Measurements from ENCODE around the gene PAQR7. TPM values are rescaled to one million over a fixed set of nuclear protein-coding genes. Genes with fewer than 3 reads are reported as not detected.
A peak's percentile ranks its signal among the peaks of the same experiment; 100 is the strongest.
"Not testable (repeated sequence)": the region's sequence is repeated elsewhere in the genome, so short reads cannot be mapped to it uniquely, and the experiment has no call there.

PAQR7 gene
- total RNA-seq, 1 donor from 2014 or later, result 18.7 TPM

DNA sequence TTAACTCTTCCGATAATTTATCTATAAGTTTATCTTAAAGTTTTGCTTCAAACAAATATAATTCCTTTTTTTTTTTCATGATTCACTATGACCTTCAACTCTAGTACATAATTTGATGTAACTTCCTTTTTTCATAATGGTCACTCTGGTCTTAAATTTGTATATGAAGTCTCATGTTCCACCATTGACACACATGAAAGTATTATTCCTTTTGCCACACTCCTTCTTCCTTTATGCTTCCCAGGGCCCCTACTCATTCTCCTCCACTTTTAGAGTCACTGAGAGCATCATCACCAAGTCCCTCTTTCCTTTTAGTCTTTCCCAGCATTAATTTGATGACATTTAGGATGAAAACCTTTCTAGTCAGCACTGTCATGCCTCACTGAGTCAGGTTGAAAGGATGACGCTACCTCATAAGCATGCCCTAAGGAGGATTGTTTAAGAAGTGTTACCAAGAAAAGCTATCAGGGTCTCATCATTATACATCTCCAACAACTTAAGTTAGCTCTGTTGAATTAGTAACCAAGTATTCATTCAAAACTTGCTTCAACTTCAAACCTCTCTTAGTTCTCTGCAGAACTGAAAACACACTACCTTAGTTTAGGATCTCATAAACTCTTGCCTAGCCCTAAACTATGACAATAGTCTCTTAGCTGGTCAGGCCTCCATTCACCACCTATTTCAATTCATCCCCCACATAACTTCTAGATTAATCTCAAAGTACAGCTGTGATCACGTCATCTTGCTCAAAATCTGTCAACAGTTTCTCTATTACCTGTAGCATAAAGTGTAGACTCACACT, 30.8 kb downstream of the PAQR7 start:
- H3K4me3 Mint-ChIP-seq (ENCODE audit: unreplicated experiment), result no peak overlapping the region
- H3K9me3 Mint-ChIP-seq (ENCODE audit: unreplicated experiment), result no peaks in the 10 kb centered on the region
- DNase-seq (ENCODE audit: low spot score), result no peak
- no peaks in the 10 kb centered on the region for H3K27me3 Mint-ChIP-seq (ENCODE audit: unreplicated experiment)
- H3K36me3 Mint-ChIP-seq (ENCODE audit: low read depth, unreplicated experiment), result no peaks in the 10 kb centered on the region
- H3K27ac Mint-ChIP-seq (ENCODE audit: unreplicated experiment), result no peak overlapping the region
- TF ChIP-seq, protein P1, sequence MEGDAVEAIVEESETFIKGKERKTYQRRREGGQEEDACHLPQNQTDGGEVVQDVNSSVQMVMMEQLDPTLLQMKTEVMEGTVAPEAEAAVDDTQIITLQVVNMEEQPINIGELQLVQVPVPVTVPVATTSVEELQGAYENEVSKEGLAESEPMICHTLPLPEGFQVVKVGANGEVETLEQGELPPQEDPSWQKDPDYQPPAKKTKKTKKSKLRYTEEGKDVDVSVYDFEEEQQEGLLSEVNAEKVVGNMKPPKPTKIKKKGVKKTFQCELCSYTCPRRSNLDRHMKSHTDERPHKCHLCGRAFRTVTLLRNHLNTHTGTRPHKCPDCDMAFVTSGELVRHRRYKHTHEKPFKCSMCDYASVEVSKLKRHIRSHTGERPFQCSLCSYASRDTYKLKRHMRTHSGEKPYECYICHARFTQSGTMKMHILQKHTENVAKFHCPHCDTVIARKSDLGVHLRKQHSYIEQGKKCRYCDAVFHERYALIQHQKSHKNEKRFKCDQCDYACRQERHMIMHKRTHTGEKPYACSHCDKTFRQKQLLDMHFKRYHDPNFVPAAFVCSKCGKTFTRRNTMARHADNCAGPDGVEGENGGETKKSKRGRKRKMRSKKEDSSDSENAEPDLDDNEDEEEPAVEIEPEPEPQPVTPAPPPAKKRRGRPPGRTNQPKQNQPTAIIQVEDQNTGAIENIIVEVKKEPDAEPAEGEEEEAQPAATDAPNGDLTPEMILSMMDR (IDR thresholded peaks at IDR 0.05; ENCODE audit: unreplicated experiment), result no peak
- H3K4me1 Mint-ChIP-seq (ENCODE audit: unreplicated experiment), result no peaks in the 10 kb centered on the region

DNA sequence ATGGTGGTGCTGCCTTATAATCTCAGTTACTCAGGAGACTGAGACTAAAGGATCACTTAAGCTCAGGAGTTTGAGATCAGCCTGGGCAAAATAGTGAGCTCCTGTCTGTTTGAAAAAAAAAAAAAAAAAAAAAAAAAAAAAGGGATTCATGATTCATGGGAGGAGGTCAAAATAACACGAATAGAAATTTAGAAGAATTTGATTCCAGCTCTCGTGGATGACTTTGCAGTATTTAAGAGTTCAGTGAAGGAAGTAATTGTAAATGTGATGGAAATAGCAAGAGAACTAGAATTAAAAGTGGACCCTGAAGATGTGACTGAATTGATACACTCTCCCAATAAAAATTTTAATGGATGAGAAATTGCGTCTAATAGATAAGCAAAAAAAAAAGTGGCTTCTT, 32.0 kb downstream of the PAQR7 start:
- Mint-ChIP-seq H3K4me1 (ENCODE audit: unreplicated experiment) (no peaks in the 10 kb centered on the region), H3K27ac (ENCODE audit: unreplicated experiment) (no peak overlapping the region), H3K9me3 (ENCODE audit: unreplicated experiment) (no peaks in the 10 kb centered on the region), H3K4me3 (ENCODE audit: unreplicated experiment) (no peak overlapping the region), H3K27me3 (ENCODE audit: unreplicated experiment) (no peaks in the 10 kb centered on the region), H3K36me3 (ENCODE audit: low read depth, unreplicated experiment) (no peaks in the 10 kb centered on the region)
- no peak for DNase-seq (ENCODE audit: low spot score)
- TF ChIP-seq, protein P1 (IDR thresholded peaks at IDR 0.05; ENCODE audit: unreplicated experiment), result no peak

DNA sequence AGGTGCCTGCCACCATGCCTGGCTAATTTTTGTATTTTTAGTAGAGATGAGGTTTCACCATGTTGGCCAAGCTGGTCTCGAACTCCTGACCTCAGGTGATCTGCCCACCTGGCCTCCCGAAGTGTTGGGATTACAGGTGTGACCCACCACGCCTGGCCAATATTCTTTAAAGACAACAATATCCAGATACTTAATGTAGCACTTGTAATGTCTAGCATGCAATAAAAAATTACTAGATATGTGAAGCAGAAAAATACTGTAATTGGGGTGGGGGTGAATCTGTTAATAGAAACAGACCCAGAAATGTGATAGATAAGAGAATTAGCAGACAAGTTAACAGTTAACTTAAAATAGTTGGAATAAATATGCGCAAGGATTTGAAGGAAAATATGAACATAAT, 35.7 kb downstream of the PAQR7 start:
- not testable (repeated sequence) for H3K27me3 Mint-ChIP-seq (ENCODE audit: unreplicated experiment); H3K27ac Mint-ChIP-seq (ENCODE audit: unreplicated experiment); H3K36me3 Mint-ChIP-seq (ENCODE audit: low read depth, unreplicated experiment); DNase-seq (ENCODE audit: low spot score); H3K4me3 Mint-ChIP-seq (ENCODE audit: unreplicated experiment); H3K9me3 Mint-ChIP-seq (ENCODE audit: unreplicated experiment)
- peaks cover 21% of the 10 kb centered on the region for H3K4me1 Mint-ChIP-seq (ENCODE audit: unreplicated experiment)

DNA sequence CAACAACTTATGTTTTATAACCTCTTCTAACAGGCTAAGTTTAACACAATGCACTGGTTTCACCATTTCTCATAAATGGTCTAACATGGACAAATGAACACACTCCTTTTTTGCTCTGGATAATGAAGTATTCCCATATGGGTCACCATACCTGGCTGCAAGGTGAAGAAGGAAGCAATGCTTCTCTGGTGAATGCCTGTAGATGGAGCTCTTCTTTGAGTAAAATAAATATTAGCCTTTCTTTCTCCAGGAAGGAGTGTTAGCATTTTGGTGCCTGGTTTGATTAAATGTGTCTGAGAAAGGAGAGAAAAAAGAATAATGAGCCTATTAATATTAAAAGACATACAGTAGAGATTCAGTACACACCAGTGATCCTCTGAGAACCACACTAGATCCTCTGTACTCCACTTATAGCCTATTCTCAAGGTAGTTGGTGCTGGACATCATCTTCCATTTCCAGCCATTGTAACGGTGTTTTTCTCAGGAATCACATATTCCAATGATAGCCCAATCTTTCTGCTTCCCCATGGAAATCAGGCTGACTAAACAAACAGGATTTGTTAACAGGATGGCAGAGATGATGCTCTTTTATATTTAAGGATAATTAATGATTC, 38.1 kb downstream of the PAQR7 start:
- Mint-ChIP-seq H3K4me3 (ENCODE audit: unreplicated experiment) (no peak overlapping the region), H3K27me3 (ENCODE audit: unreplicated experiment) (no peaks in the 10 kb centered on the region), H3K36me3 (ENCODE audit: low read depth, unreplicated experiment) (peaks cover 8% of the 10 kb centered on the region), H3K27ac (ENCODE audit: unreplicated experiment) (no peak overlapping the region), H3K9me3 (ENCODE audit: unreplicated experiment) (no peaks in the 10 kb centered on the region), H3K4me1 (ENCODE audit: unreplicated experiment) (peaks cover 33% of the 10 kb centered on the region)
- TF ChIP-seq, protein P1 (IDR thresholded peaks at IDR 0.05; ENCODE audit: unreplicated experiment), result peak; percentile 21
- no peak for DNase-seq (ENCODE audit: low spot score)

DNA sequence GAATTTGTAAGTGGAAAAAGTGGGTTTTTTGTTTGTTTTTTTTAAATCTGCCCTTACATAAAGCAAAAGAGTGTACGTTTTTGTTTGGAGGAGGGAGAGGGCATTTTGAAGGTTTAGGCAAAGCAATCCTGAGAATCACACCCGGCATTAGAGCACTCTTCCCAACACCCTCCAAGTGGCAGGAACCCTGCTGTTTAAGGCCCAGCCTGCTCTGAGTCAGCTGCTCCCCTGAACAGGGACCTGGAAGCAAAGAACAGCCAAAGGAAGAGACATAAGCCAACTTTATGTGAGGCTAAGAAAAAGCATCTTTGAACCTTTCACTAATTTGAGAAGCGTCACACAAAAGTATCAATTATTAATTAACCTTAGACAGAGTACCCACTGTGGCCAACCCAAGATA, 38.8 kb downstream of the PAQR7 start:
- Mint-ChIP-seq H3K4me3 (ENCODE audit: unreplicated experiment) (no peak overlapping the region), H3K27ac (ENCODE audit: unreplicated experiment) (no peak overlapping the region), H3K27me3 (ENCODE audit: unreplicated experiment) (no peaks in the 10 kb centered on the region), H3K36me3 (ENCODE audit: low read depth, unreplicated experiment) (peaks cover 8% of the 10 kb centered on the region), H3K9me3 (ENCODE audit: unreplicated experiment) (no peaks in the 10 kb centered on the region), H3K4me1 (ENCODE audit: unreplicated experiment) (peaks cover 40% of the 10 kb centered on the region)
- DNase-seq (ENCODE audit: low spot score), result no peak
- TF ChIP-seq, protein P1 (IDR thresholded peaks at IDR 0.05; ENCODE audit: unreplicated experiment), result no peak
